GM12892 (cell line): ENCODE data around the gene UBTFL1.

ENCODE experiments used
- DNase-seq: peaks from one replicate; pipeline ENCODE4 v3.0.0; 2011; ENCODE audit not compliant: insufficient read length
- FAIRE-seq: peaks from 2 replicates; lab custom pipeline; 2011; peaks lifted over from hg19 to GRCh38; lab: Jason Lieb, UNC
- POLR2A ChIP-seq: IDR thresholded peaks from 2 replicates; pipeline ENCODE4 v1.6.1; 2011; ENCODE audit warnings: low read depth, low read length, control low read depth
- POLR2AphosphoS5 ChIP-seq: IDR thresholded peaks from 2 replicates; pipeline ENCODE4 v1.6.1; 2011; ENCODE audit warnings: low read depth, low read length, control low read depth
- TAF1 ChIP-seq: IDR thresholded peaks from 2 replicates; pipeline ENCODE4 v1.6.1; 2011; ENCODE audit warnings: low read depth, mild to moderate bottlenecking, control low read depth, low read length, borderline replicate concordance

The UBTFL1 gene

GRCh38 chr11:90134478-90135003, 48.8 kb downstream of the UBTFL1 start, which contains the start of gene NAALAD2:
TSS of gene NAALAD2 (plus strand) at chr11:90134663. CDS start at chr11:90134759, 96 bp downstream.
- FAIRE-seq = peak; percentile 30
- DNase-seq = no peak
- TF ChIP-seq POLR2AphosphoS5 (no peak), POLR2A (no peak), TAF1 (no peak)

- no peak for DNase-seq
- TF ChIP-seq TAF1 (no peak), POLR2AphosphoS5 (no peak), POLR2A (no peak)
- peak; percentile 21 for FAIRE-seq
These were observed 49.3 kb downstream of the UBTFL1 start for GRCh38 chr11:90135016-90135415.
